Testis (tissue), 3 donors: Measurements from ENCODE around the gene GALNT18. TPM values are rescaled to one million over a fixed set of nuclear protein-coding genes. Genes with fewer than 3 reads are reported as not detected.

ENCODE experiments used
- DNase-seq: peaks from one replicate; pipeline ENCODE4 v3.0.0-alpha.2; 2019
- H3K27ac ChIP-seq, 2 donors: fragments of 200-600 bp; sonication (generic); one replicate each; pipeline ENCODE4 v1.5.1; 2019
- H3K27me3 ChIP-seq: fragments of 200-600 bp; sonication (generic); one replicate; pipeline ENCODE4 v1.5.1; 2019
- H3K36me3 ChIP-seq: fragments of 200-600 bp; sonication (generic); one replicate; pipeline ENCODE4 v1.5.1; 2017; ENCODE audit warnings: low read depth; ENCODE audit errors: missing control alignments
- H3K4me1 ChIP-seq: fragments of 200-600 bp; sonication (generic); one replicate; pipeline ENCODE4 v1.5.1; 2019
- H3K4me3 ChIP-seq, 2 donors: fragments of 200-600 bp; sonication (generic); one replicate each; pipeline ENCODE4 v1.5.1; 2017 to 2019
- H3K9me3 ChIP-seq: fragments of 200-600 bp; sonication (generic); one replicate; pipeline ENCODE4 v1.5.1; 2017
- CTCF ChIP-seq, 3 experiments: fragments of 450-650 bp in 2 of 3; fragments of 200-600 bp in 1 of 3; sonication (generic) in 1 of 3; IDR thresholded peaks; one replicate each; pipeline ENCODE4 v1.5.1; 2016 to 2019; ENCODE audit warnings: antibody characterized with exemption in 3 of 3, mild to moderate bottlenecking in 2 of 3, moderate library complexity in 1 of 3
- POLR2A ChIP-seq: fragments of 450-650 bp; IDR thresholded peaks from one replicate; pipeline ENCODE4 v1.6.1; 2017; ENCODE audit warnings: antibody characterized with exemption, mild to moderate bottlenecking, moderate library complexity
- WGBS, 2 donors: methylation state at CpG; one replicate each; pipeline ENCODE4 v1.1.5; 2018; 5-methylcytosine and 5-hydroxymethylcytosine counted together
- intact Hi-C: fragments of 100-400 bp; cut with DNase I; formaldehyde crosslinking; loops from one replicate; pipeline ENCODE4 v1.15.1; 2023; ENCODE audit warnings: low total_unique reads
- polyA plus RNA-seq: library from polyadenylated mRNA; stranded (reverse); fragments of 350-450 nt; fragmentation: Illumina TruSeq; extraction: RNeasy Lipid Tissue Mini Kit (QIAGEN cat#74804); gene quantifications from one replicate; pipeline ENCODE4 v1.2.3, GENCODE V29; 2014; ENCODE audit warnings: low read depth, low replicate concordance; ENCODE audit not compliant: insufficient read depth
- total RNA-seq, 2 donors: library from RNA; depleted of rRNA; stranded (reverse); fragments of >200 nt; gene quantifications; one replicate each; pipeline ENCODE4 v1.2.3, GENCODE V29; 2016

The GALNT18 gene
- total and polyA plus RNA-seq, 3 donors from 2014 or later, result 39.2 to 106 (median 73.9) TPM

DNA sequence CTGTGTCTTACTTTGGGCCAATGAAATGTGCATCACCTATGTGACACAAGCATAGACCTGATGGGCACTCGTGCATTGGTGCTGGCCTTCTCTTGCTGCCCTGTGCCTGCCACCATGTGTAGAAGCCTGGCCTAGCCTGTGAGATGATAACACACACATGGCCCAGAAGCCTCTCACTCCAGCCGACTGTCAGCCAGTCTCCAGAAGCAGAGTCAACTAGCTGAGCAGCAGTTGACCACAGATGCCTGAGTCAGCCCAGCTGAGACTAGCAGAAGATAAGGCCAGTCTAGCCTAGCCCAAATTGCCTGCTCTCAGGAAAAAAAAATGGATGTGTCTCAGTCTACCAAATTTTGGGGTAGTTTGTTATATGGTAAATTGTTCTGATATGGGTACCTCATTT, 314.9 kb downstream of the GALNT18 start:
- H3K27ac ChIP-seq, result no peak overlapping the region
- no peak overlapping the region for H3K4me3 ChIP-seq
- 72 to 91% methylated on average over 2 of the region's 2 CpGs for WGBS, 2 donors
- no peak for DNase-seq
- H3K9me3 ChIP-seq, result no peaks in the 10 kb centered on the region
- TF ChIP-seq POLR2A (no peak), CTCF (IDR thresholded peaks at IDR 0.05) (no peak)
- H3K4me1 ChIP-seq, result peaks cover 3% of the 10 kb centered on the region
- H3K36me3 ChIP-seq, result no peaks in the 10 kb centered on the region
- no peaks in the 10 kb centered on the region for H3K27me3 ChIP-seq
- intact Hi-C loops, result no loop called here

- H3K9me3 ChIP-seq, result no peaks in the 10 kb centered on the region
- no peak overlapping the region for H3K27ac ChIP-seq
- no peaks in the 10 kb centered on the region for H3K27me3 ChIP-seq
- H3K36me3 ChIP-seq, result no peaks in the 10 kb centered on the region
- intact Hi-C loops, result no loop called here
- peaks cover 3% of the 10 kb centered on the region for H3K4me1 ChIP-seq
- DNase-seq, result no peak
- no peak overlapping the region for H3K4me3 ChIP-seq
- TF ChIP-seq CTCF (IDR thresholded peaks at IDR 0.05), result no peak
- 74 to 82% methylated on average over 7 of the region's 7 CpGs for WGBS, 2 donors
Measured at GRCh38 chr11:11304550-11304949, 317.3 kb downstream of the GALNT18 start.

DNA sequence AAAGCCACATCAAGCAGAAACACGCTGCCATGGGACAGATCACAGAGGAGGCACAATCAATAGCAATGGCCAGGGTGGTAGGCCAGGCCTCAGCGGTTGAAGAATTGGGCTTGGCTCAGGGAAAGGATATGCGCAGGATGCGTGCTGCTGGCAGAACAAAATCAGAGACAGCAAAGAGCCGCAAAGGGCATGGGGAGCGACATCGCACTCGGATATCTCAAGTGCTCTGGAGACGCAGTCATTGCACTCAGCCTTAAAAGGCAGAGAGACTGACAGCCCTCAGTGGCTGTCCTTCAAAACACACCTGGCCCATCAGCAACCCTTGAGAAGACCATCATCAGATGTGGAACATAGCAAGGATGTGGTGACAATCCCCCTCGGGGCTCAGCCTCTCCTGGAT, 319.2 kb downstream of the GALNT18 start:
- TF ChIP-seq CTCF (IDR thresholded peaks at IDR 0.05) (no peak), POLR2A (no peak)
- intact Hi-C loops, result no loop called here
- Histone ChIP-seq H3K4me1 (peaks cover 3% of the 10 kb centered on the region), H3K36me3 (no peaks in the 10 kb centered on the region), H3K27ac (no peak overlapping the region), H3K4me3 (no peak overlapping the region), H3K9me3 (no peaks in the 10 kb centered on the region), H3K27me3 (no peaks in the 10 kb centered on the region)
- 92 to 96% methylated on average over 9 to 10 of the region's 10 CpGs for WGBS, 2 donors
- DNase-seq, result no peak

- H3K4me1 ChIP-seq, result peaks cover 3% of the 10 kb centered on the region
- intact Hi-C loops, result no loop called here
- H3K27me3 ChIP-seq, result no peaks in the 10 kb centered on the region
- no peak overlapping the region for H3K27ac ChIP-seq
- no peaks in the 10 kb centered on the region for H3K36me3 ChIP-seq
- no peak overlapping the region for H3K4me3 ChIP-seq
- no peaks in the 10 kb centered on the region for H3K9me3 ChIP-seq
- TF ChIP-seq POLR2A (no peak), CTCF (IDR thresholded peaks at IDR 0.05) (no peak)
- no peak for DNase-seq
- WGBS, 2 donors, result 82 to 97% methylated on average over 6 of the region's 6 CpGs
Measured at GRCh38 chr11:11301212-11301611, 320.6 kb downstream of the GALNT18 start.

- Histone ChIP-seq H3K27me3 (no peaks in the 10 kb centered on the region), H3K9me3 (no peaks in the 10 kb centered on the region), H3K4me3 (no peak overlapping the region), H3K27ac (no peak overlapping the region), H3K4me1 (no peaks in the 10 kb centered on the region), H3K36me3 (no peaks in the 10 kb centered on the region)
- TF ChIP-seq POLR2A, result no peak
- TF ChIP-seq CTCF (IDR thresholded peaks at IDR 0.05), result no peak
- DNase-seq, result no peak
- intact Hi-C loops, result no loop called here
- 75 to 81% methylated on average over 2 to 6 of the region's 6 CpGs for WGBS, 2 donors
Measured at GRCh38 chr11:11297578-11297977, 324.2 kb downstream of the GALNT18 start.
